Stomach (tissue), 4 donors: ENCODE measurements around the gene STYXL1.

Experiments
- EP300 ChIP-seq: sonication (generic); formaldehyde crosslinking; IDR thresholded peaks from one replicate; pipeline ENCODE4 v1.6.1; 2017; ENCODE audit warnings: antibody characterized with exemption
- TF ChIP-seq, protein P1 (sequence below), 7 experiments: fragments of 450-650 bp in 4 of 7; fragments of 200-600 bp in 3 of 7; sonication (generic) in 3 of 7; IDR thresholded peaks; one replicate each; pipeline ENCODE4 v1.5.1; 2016 to 2019; ENCODE audit warnings: antibody characterized with exemption in 7 of 7, control low read depth in 2 of 7, mild to moderate bottlenecking in 1 of 7

DNA sequence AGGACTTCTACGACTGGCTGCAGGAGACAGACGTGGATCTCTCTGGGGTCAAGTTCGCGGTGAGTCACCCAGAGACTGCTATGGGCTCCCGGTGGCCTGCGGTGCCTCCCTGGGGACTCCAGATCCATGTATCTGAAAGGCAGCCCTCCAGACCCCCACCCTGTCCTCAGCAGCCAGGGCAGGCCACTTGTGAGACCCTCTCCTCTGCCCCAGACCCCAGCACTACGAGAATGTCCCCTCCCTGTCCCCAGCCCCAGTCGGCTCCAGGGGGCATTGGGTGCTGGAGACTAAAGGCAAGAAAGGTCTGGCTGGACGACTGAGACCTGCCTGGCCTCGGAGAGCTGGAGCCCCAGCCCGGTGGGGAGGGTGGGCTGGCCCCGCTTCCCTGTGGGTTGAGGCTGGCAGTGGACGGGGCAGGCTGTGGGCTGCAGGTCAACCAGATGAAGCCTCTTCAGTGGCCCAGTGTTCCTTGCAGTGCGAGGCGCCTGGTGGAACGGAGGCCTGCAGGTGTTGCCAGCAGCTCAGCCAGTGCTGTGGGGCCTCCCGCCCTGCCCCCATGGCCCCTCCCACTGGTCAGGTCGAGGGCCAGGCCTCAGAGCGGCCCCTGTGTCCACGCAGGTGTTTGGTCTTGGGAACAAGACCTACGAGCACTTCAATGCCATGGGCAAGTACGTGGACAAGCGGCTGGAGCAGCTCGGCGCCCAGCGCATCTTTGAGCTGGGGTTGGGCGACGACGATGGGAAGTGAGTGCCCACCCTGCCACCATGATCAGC, 67.2 kb downstream of the STYXL1 start:
- TF ChIP-seq, protein P1, sequence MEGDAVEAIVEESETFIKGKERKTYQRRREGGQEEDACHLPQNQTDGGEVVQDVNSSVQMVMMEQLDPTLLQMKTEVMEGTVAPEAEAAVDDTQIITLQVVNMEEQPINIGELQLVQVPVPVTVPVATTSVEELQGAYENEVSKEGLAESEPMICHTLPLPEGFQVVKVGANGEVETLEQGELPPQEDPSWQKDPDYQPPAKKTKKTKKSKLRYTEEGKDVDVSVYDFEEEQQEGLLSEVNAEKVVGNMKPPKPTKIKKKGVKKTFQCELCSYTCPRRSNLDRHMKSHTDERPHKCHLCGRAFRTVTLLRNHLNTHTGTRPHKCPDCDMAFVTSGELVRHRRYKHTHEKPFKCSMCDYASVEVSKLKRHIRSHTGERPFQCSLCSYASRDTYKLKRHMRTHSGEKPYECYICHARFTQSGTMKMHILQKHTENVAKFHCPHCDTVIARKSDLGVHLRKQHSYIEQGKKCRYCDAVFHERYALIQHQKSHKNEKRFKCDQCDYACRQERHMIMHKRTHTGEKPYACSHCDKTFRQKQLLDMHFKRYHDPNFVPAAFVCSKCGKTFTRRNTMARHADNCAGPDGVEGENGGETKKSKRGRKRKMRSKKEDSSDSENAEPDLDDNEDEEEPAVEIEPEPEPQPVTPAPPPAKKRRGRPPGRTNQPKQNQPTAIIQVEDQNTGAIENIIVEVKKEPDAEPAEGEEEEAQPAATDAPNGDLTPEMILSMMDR (IDR thresholded peaks at IDR 0.05) = no peak
- TF ChIP-seq EP300 = no peak
